SK-N-MC (cell line): ENCODE results near the gene SLC4A5.

ENCODE experiments used
- EZH2 ChIP-seq: fragments of 200-600 bp; sonication (generic); IDR thresholded peaks from one replicate; pipeline ENCODE4 v1.6.1; 2017; ENCODE audit warnings: antibody characterized with exemption
- FOXP2 ChIP-seq: optimal IDR thresholded peaks from 2 replicates; pipeline ENCODE3; 2011; ENCODE audit warnings: mild to moderate bottlenecking, moderate library complexity; ENCODE audit not compliant: insufficient read depth; ENCODE audit errors: extremely low read length, control extremely low read depth
- POLR2AphosphoS5 ChIP-seq: IDR thresholded peaks from 2 replicates; pipeline ENCODE4 v1.6.1; 2012; ENCODE audit warnings: mild to moderate bottlenecking, low read depth, low read length, borderline replicate concordance

DNA sequence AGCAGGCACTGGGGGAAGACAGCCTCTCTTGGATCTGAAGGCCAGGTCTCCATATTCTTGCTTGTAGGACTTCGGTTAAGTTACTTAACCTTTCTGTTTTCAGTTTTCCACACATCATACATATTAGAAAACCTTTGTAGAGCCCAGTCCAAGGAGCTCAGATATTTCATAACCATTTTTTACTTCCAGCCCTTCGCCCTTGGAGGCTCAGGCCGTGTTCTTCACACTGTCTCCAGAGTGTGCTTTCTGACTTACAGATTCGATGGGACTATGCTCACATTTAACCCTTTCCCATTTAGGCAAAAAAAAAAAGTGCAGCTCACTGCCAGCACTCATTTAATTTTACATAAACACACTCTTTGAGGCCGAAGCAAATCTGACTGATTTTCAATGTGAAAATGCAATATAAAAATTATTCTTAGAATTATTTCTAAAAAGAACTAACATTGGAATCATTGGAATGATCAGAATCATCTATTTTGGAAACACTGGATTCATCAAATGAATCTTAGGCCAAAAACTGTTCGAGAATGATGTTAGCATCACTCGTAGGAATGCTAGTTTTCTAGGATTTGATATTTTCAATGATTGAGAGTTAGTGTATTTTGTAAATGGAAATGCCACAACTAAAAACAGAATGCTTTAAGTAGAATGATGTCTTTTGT is 89.8 kb downstream of the SLC4A5 start:
- TF ChIP-seq POLR2AphosphoS5: no peak
- TF ChIP-seq EZH2: no peak
- no peak for TF ChIP-seq FOXP2
